GM06990 (cell line): Measurements from ENCODE around the gene LRRC8E.
A peak's percentile ranks its signal among the peaks of the same experiment; 100 is the strongest.

Source experiments
- DNase-seq: peaks from one replicate; pipeline ENCODE4 v3.0.0-alpha.2; 2011; ENCODE audit not compliant: insufficient read length; ENCODE audit errors: extremely low read depth
- H3K27me3 ChIP-seq: replicated peaks from 2 replicates; pipeline ENCODE4 v1.6.0; 2011; ENCODE audit warnings: low read length; ENCODE audit not compliant: control insufficient read depth, insufficient read depth
- H3K36me3 ChIP-seq: 2 replicates; pipeline ENCODE4 v1.5.1; 2011; ENCODE audit warnings: low read length; ENCODE audit not compliant: control insufficient read depth, insufficient read depth
- H3K4me3 ChIP-seq: replicated peaks from 2 replicates; pipeline ENCODE4 v1.5.1; 2011; ENCODE audit warnings: low read depth, mild to moderate bottlenecking, control low read depth, low read length
- TF ChIP-seq, protein P1 (sequence below): IDR thresholded peaks from 2 replicates; pipeline ENCODE4 v1.5.1; 2011; ENCODE audit warnings: low read length, control low read depth, mild to moderate bottlenecking, inconsistent platforms; ENCODE audit not compliant: insufficient read depth, poor library complexity, severe bottlenecking

LRRC8E gene

DNA sequence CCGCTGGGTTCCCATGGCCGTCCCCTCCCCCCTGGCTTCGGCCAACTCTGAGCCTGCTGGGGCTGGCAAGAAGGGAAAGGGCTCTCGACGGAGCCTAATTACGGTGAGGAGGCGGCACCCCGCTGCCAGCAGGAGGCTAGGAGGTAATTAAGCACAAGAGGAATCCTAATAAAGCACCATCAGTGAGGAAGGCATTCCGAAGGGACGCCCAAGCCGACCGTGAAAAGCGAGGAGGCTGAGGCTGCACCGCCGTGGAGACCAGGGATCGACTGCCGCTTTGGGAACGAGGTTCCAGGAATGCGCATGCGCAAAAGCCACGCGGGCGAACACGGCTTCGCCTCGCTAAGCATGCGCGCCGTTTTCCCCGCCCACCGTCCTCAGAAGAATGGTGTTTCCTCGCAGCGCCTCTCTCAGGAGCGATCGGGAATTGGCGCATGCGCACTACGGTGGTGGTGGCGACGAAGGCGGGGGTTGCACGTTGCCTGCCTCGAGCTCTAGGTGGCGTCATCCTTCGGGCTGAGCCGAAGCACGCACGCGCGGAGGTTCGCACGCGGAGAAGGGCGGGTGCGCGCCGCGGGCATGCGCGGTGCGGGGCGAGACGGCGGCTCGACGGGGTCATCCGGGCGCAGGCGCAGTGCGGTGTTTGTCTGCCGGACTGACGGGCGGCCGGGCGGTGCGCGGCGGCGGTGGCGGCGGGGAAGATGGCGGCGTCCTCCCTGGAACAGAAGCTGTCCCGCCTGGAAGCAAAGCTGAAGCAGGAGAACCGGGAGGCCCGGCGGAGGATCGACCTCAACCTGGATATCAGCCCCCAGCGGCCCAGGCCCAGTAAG, 15.1 kb downstream of the LRRC8E start, which contains the start of gene MAP2K7:
Gene MAP2K7, plus strand, starts transcription at position 634 of the 830 bp plus-strand sequence. Its CDS starts 68 bp downstream, at position 702.
- peaks cover 2% of the 10 kb centered on the region; the same call in 1 of the 2 replicates for H3K36me3 ChIP-seq
- TF ChIP-seq, protein P1, sequence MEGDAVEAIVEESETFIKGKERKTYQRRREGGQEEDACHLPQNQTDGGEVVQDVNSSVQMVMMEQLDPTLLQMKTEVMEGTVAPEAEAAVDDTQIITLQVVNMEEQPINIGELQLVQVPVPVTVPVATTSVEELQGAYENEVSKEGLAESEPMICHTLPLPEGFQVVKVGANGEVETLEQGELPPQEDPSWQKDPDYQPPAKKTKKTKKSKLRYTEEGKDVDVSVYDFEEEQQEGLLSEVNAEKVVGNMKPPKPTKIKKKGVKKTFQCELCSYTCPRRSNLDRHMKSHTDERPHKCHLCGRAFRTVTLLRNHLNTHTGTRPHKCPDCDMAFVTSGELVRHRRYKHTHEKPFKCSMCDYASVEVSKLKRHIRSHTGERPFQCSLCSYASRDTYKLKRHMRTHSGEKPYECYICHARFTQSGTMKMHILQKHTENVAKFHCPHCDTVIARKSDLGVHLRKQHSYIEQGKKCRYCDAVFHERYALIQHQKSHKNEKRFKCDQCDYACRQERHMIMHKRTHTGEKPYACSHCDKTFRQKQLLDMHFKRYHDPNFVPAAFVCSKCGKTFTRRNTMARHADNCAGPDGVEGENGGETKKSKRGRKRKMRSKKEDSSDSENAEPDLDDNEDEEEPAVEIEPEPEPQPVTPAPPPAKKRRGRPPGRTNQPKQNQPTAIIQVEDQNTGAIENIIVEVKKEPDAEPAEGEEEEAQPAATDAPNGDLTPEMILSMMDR: peak; percentile 86
- no peaks in the 10 kb centered on the region for H3K27me3 ChIP-seq
- DNase-seq: peak; percentile 100
- peak within 1 kb of the TSS; percentile 88 for H3K4me3 ChIP-seq

DNA sequence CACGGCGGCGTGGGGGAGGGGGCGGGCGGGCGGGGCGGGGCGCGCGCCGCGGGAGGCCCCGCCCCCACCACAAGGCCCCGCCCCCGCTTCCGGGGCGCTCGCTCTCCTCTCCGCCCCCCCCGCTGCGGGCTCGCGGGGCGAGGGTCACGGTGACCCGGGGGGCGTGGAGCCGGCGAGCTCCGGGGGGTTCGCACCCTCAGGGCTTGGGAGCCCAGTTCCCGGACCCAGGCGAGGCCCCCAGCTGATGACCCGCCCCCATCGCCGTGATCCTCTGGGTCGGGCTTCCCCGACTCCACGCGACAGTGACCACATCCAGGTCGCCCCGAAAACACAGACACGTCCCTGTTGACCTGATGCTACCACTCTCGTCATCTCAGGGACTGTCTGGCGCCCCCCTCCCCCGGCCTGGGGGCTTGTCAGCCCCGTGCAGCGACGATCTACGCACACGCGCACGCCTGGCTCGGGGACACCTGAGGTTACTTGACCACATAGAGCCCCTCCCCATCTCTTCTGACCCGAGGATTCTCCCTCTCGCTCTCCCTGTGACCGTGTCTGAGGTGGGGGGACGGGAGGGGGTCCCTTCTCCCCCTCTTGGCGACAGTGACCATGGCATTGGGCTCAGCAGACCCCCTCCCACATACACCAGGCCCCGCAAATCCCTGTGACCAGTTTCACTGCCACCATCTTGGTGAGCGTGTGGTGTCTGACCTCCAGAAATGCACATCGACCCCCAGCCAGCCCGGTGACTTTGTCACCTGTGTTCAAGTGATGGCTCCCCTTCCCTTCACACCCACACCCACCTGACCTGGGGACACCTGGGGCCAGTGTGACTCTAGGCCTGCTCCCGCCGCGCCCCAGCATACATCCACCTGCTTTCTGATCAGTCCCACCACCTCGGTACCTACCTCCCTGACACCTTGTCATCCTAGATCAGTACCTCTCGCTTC, 16.0 kb downstream of the LRRC8E start:
- DNase-seq: peak; percentile 69
- TF ChIP-seq, protein P1: no peak
- H3K36me3 ChIP-seq: peaks cover 3% of the 10 kb centered on the region
- peak overlapping the region; percentile 88 for H3K4me3 ChIP-seq
- no peaks in the 10 kb centered on the region for H3K27me3 ChIP-seq

DNA sequence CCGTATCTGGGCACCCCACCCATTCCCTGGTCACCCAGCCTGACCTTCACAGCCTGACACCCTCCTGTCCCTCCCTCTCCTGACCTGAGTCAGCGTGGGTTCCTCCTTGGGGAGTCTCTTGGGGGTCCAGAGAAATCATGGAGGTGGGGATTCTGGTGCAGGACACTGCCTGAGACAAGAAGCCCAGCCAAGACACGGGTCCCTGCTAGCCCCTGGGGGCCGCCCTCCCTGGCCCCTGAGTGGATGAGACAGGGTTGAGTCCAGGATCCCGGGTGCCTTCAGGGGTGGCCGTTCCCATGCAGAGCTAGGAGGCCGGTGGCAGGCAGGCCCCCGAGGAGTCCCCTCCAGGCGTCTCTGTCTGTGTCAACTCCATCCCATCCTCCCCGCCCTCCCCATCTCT, 17.0 kb downstream of the LRRC8E start:
- peaks cover 3% of the 10 kb centered on the region for H3K36me3 ChIP-seq
- no peak for DNase-seq
- TF ChIP-seq, protein P1: no peak
- H3K27me3 ChIP-seq: no peaks in the 10 kb centered on the region
- peak overlapping the region; percentile 88 for H3K4me3 ChIP-seq

DNA sequence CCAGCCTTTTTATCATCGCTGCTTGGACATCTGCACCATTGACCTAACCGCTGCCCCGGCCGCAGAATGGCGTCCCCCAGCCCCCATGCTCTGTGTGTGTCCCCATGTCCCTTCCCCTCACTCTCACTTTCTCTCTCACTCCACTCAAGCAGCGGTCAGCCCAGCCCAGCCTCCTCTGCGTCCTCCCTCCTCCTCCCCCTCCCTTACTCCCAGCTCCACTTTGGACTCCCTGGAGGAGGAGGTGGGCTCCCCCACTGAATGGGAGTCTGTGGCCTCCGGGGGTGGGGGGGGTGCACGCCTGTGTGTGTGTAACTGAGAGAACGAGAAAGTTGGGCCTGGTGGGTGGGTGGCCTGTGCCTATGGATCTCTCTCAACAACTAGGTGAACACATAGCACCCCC, 17.5 kb downstream of the LRRC8E start:
- DNase-seq: no peak
- peaks cover 5% of the 10 kb centered on the region for H3K36me3 ChIP-seq
- TF ChIP-seq, protein P1: no peak
- H3K27me3 ChIP-seq: no peaks in the 10 kb centered on the region
- H3K4me3 ChIP-seq: no peak overlapping the region

DNA sequence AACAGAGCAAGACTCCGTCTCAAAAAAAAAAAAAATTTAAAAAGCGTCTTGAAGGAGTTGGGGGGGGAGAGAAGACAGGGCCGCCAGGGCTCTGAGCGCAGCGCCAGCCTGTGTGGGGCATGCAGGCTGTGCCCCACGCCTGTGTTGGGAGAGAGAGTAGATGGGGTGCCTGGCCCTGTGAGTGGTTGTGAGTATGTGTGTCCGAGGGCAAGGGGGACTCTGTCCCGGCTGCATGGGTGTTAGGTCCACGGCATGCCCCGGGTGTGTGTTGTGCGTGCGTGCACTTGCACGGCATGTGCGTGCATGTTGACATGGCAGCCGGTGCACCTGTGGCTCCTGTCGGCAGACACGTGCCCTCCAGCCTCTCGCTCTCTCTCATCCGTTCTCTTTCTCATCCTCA, 18.8 kb downstream of the LRRC8E start:
- H3K4me3 ChIP-seq: no peak overlapping the region
- peak; percentile 25 for DNase-seq
- peaks cover 8% of the 10 kb centered on the region for H3K36me3 ChIP-seq
- TF ChIP-seq, protein P1: no peak
- H3K27me3 ChIP-seq: no peaks in the 10 kb centered on the region
